GM12801 (cell line): ENCODE results near the gene MRPL18.

Experiments used
- CTCF ChIP-seq: IDR thresholded peaks from one replicate; pipeline ENCODE4 v1.5.1; 2011; ENCODE audit warnings: control low read depth; ENCODE audit not compliant: insufficient read length; ENCODE audit errors: extremely low read depth

The MRPL18 gene

DNA sequence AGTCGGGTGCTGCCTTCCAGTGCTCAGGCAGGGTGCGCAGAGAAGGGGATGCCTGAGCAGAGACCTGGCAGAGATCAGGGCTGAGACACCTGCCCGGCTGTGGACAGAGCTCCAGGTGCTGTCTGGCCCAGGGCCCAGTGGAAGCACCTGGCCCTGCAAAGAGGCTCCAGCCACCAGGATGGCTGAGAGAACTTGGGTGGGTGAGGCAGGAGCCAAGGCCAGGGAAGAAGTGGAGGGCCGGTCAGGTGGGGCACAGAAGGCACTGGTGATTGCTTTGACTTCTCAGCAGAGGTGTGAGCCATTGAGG is 41.1 kb downstream of the MRPL18 start:
- TF ChIP-seq CTCF, result no peak

DNA sequence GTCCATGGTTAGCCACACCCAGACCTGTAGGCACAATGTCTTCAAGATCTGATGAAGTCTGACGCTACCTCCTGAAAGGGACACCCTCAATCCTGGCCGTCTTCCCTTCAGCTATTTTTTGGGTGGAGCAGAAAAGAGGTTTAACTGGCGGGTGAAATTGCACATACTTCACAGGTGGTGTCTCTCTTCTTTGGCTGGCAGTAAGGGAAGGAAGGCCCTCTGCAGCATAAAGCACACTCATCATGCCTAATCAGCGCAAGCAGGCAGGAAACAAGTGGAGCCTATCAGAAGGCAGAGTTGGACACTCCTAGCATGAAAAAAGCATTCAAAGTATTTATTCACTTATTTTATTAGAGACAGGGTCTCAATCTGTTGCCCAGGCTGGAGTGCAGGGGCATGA is 42.7 kb downstream of the MRPL18 start:
- TF ChIP-seq CTCF, result no peak

GRCh38 chr6:159833556-159833955 is 43.3 kb downstream of the MRPL18 start:
- no peak for TF ChIP-seq CTCF

DNA sequence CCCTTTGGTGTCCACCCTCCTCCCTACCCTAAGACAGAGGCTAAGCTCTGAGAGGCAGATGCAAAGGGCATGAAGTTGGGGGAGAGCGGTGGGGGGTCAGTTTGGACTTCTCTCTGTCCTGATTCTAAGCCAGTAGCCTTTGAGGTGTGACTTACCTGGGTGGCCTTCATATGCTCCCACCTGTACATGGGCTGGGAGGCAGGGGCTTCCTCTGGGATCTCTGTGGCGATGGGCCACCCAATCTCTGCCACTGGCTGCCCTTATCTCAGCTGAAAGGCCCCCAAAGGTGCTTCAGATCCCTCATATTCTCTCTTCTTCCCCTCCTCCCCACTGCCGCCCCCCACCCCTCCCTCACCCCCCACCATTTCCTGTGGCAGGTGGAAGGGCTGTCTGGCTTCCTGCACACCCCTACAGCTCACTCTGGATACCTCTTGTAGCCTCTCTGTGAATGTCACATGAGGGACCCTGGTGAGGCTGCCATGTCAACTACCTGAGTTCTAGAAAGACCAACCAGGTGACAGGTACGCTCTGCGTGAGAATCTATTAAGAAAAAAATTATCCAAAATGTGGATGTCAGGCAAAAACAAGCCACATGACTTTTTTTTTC is 43.8 kb downstream of the MRPL18 start:
- TF ChIP-seq CTCF, result no peak

GRCh38 chr6:159836718-159837490 is 46.6 kb downstream of the MRPL18 start:
- TF ChIP-seq CTCF, result no peak

DNA sequence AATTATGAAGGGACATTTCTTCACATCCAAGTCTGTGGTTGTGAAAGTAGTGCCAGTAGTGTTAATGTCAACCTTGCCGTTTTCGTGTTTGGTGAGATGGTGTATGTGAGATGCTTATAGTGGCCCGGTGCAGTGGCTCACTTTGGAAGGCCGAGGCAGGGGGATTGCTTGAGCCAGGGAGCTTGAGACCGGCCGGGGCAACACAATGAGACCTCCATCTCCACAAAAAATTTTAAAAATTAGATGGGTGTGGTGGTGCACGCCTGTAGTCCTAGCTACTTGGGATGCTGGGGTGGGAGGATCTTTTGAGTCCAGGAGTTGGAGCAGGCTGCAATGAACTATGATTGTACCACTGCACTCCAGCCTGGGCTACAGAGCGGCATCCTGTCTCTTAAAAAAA is 47.2 kb downstream of the MRPL18 start:
- TF ChIP-seq CTCF, result no peak

- no peak for TF ChIP-seq CTCF
Observed at GRCh38 chr6:159838020-159838744, 47.9 kb downstream of the MRPL18 start.
